HuH-7 (cell line): ENCODE results near the gene ANKRD39.
"Not testable (repeated sequence)": the region's sequence is repeated elsewhere in the genome, so short reads cannot be mapped to it uniquely, and the experiment has no call there.

Source experiments
- DNase-seq: peaks from one replicate; pipeline ENCODE4 v3.0.0; 2011; ENCODE audit warnings: low spot score

The ANKRD39 gene, protein sequence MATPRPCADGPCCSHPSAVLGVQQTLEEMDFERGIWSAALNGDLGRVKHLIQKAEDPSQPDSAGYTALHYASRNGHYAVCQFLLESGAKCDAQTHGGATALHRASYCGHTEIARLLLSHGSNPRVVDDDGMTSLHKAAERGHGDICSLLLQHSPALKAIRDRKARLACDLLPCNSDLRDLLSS

DNA sequence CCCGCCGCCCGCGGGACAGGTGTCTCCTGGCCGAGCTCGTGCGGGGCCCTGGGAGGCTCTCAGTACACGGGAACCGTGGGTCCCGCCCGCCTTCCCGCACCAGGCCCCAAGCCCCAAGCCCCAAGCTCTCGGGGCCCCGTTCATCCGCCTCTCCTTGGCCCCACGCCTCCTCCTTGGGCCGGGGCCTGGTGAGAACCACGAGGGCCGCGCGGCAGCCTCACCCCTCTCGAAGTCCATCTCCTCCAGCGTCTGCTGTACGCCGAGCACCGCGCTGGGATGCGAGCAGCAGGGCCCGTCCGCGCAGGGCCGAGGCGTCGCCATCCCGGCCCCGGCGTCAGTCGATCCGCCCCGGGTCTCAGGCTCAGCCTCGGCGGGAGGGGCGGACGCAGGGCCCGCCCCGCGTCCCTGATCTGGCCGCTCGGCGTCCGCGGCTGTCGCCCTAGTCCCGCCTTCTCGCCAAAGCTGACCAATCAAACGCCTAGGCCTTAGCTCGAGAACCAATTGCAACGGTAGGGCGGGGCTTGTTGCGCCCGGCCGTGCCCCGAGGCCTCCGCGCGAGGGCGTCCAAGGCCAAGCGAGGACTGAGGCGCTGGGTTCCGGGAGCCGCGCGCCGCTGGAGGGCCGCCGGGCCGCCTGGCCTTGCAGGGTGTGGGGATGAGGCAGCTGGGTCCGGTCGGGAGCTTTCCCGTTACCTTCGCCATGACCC is at the start of gene ANKRD39:
TSS of gene ANKRD39 (minus strand) at position 350 of the 706 bp plus-strand sequence. CDS start at position 321, 29 bp downstream.
- peak; percentile 99 for DNase-seq

DNA sequence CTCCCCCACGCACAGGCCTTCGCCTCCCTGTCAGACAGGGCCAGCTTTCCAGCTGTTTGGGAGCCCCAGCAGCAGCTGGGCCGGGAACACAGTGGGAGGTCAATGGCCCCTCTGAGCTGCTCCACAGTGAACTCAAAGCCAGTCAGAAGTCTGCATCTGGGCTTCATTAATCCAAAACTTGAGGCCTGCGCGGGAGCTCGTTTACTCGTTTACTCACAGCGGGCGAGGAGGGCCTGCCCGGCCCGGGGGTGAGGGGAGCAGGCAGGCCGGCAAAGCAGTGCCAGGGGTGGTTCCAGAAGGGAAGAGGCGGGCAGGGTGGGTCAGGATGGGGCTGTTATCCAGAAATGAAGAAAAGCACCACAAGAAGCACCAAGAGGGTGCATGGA is 48.9 kb upstream of the ANKRD39 start:
- DNase-seq, result no peak

DNA sequence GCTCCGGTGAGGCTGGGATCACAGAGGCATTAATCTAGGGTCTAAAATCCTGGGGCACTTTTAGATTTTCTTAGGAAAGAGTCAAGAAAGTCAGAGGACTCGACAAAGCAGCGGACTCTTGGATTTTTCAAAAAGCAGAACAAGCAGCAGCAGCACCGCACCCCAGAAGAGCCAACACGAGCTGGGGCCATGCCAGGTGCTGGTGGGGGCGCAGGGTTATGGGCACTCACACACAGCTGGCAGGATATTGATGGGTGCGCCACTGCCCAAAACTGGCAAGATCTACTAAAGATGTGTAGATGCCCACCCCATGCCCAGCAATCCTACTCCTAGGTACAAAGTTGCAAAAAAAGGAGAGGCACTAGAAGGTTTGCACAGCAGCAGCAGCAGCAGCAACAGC is 46.0 kb upstream of the ANKRD39 start:
- DNase-seq, result no peak

DNA sequence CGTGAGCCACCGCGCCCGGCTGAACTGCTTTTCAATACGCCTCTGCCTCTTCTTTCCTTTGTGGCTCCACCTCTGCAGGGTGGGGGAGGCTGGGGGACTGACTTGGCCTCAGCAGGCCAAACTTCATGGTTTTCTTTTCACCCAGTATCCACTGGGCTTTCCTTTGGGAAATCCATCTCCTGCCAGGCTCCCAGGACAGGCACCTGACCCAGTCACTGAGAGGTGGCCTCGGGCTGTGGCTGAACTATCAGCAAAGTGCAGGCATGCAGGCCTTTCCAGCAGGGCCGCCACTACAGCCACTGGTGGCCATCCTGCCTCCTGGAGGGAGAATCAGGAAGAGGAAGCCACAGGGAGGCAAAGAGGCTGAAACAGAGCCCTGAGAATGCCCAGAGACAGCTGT is 45.5 kb upstream of the ANKRD39 start:
- peak; percentile 49 for DNase-seq

DNA sequence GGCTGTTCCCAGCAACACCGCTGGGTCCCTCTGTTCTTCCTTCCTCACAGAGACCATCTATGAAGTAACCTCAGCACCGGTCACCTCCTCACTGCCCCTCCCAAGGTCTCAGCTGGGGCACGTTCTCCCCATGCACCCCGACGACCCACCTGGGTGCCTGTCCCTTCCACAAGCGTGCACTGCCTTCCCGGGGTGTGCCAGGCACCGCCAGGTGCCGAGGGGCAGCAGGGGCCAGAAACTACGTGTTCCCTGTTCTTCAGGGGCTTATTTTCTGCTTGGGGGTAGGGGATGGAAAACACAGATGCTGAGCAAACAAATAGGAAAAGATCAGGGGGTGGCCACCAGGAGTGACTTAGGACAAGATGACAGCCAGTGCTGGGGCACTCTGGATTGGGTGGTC is 42.4 kb upstream of the ANKRD39 start:
- no peak for DNase-seq

DNA sequence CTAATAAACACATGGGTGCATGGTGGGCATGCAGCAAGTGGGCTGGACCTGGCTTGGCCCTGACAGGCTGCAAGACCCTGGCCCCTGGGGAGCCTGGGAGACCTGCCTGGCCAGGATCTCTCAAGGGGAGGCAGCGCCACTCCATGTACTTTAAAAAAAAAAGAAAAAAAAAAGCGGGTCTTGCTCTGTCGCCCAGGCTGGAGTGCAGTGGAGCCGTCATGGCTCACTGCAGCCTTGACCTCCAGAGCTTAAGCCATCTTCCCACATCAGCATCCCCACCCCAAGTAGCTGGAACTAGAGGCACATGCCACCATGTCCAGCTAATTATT is 41.6 kb upstream of the ANKRD39 start:
- no peak for DNase-seq

DNA sequence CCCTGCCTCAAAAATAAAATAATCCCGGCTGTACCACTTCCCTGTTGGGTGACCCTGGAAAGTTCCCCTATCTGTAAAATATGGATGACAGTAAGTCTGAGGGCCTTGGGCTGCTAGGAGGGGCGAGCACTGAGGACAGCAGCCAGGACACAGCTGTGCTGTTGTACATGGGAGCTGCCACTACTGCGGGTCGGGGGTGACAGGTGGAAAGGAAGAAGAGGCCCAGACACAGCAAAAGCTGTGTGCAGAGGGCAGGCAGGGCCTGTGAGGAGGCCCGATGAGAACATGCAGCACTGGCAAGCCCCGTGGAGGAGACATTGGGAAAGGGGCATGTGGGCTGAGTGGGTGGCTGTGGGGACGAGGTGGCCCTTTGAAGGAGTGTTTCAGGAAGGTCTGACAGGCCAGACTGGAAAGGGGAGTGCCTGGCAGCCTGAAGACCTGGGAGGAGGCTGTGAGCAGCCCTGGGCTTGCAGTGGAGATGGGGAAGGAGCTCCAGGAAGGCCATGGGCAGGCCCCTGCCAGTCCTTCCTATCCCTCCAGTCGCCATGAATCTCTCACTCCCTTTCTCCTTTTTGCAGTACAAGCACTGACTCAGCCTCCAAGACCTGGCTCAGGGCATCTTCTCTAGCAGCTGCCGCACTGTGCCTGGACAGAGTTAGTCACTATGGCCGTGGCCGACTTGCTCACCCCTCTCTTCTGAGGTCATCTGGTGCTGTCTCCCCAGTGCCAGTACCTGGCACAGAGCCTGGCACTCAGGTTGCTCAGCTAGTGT is 41.0 kb upstream of the ANKRD39 start:
- no peak for DNase-seq

DNA sequence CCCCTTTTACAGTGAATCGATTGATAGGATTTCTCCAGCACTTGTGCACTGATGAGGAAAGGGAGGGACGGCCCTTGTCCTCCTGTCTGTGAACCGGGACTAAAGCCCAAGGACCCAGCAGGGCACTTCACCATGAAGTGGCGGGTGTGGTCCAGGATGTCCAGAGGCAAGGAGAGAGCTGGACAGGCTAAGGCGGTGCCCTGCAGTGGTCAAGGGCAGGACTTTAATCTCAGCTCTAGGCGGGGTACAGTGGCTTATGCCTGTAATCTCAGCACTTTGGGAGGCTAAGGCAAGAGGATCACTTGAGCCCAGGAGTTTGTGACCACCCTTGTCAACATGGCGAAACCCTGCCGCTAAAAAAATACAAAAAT is 40.3 kb upstream of the ANKRD39 start:
- no peak for DNase-seq

DNA sequence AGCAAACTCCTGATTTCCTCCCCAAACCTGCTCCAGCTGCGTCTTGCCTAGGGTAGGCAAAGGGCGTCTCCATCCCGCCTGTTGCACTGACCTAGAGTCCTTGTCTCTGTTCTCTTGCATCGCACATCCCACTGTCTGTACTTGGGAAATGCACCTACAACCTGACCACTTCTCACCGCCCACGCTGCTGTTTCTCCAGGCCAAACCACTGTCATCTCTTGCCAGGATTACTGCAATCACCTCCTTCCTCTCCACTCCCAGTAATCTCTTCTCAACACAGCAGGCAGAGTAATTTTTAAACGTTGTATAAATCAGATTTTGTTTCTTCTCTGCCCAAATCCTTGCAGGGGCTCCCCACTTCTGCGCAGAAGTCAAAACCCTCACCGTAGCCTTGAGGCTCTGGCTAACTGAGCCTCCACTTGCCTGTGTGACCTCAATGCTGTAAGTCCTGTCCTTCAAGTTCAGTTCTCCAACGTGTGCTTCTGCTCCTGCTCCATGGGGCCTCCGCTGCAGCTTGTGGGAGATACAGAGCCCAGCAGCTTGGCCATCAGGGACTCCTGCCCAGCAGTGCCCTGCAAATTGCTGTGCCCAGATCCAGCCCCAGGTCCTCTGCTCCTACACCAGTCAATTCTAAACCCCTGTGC is 39.8 kb upstream of the ANKRD39 start:
- no peak for DNase-seq

DNA sequence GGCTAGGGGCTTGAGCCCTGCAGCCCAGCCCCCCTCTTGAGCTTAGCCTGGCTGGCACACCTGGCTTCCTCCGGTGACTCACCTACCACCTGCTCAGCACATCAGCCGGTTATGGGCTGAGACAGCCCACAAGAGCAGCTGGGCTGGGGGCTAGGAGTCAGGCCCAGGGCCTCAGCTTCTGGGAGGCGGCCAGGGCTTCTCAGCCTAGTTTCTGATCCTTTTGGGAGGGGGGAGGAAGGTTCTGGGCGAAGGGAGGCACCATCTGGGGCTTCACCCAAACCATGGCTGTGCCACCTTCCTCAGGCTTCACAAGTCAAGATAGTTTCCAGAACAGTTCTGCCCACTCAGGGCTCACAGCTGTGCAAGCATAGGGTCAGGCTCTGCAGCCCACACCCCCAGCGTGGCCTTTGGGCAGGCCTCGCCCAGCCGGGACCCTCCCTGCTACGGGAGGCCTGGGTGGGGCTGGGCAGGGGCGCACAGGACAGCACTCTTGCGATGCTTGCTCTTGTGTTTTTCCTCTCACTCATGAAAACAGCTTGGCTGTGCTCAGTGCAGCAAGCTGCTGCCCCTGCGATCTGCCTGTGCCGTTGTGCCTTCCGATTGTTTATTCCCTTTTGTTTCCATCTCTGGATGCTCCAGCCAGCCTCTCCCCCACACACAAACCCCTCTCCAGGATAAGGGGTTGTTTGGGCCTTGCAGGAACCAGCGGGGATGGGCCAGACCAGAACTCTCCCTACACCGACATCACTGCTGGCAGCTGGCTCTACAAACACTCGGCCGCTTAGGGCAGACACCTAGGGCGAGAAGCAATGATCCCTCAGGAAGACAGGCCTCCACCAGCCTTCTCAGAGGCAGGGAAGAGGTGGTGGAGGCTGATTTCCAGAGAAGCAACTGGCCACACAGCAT is 38.2 kb upstream of the ANKRD39 start:
- DNase-seq, result no peak

DNA sequence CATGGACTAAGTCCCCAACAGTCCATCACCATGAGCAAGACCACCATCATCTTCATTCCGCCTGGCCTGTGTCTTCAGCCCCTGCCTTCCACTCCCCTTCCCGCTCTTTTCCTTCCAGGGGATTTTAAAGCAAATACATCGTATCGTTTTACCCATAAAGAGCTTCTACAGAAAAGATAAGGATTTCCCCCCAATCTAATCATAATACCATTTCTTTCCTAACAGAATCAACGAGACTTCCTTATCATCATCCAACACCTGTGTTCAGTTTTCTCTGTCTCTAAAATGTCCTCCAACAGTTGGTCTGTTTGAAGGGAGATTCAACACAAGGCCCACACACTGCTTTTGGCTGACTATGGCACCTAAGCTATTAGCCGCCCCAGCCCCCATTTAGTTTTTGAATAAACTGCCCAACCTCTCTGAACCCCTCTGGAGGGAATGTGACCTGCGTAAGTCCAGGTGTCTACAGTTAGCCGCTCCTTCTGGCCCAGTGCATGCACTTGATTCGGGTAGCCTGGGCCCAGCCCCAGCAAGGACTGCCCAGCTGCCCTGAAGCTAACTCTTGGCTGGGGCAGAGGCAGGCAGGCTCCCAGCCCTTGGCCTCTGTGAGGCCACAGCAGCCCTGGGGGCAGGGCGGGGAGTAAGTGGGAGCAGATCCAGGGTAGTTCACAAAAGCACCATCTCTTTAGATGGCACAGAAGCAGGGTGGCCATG is 37.4 kb upstream of the ANKRD39 start:
- DNase-seq, result no peak

DNA sequence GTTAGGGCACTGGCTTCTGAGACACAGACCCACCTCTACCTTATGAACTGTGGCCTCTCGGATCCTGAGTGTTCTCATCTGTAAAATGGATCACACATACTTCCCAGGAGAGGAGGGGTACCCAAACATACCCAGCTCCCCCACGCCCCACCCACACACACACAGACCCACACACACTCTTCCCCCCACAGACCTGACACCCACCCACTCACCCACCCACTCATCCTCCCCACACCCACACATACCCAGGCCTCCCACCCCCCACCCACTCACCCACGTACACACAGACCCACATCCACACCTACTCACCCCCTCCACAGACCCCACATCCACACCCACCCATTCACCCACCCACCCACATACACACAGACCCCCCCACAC is 36.3 kb upstream of the ANKRD39 start:
- DNase-seq, result no peak

DNA sequence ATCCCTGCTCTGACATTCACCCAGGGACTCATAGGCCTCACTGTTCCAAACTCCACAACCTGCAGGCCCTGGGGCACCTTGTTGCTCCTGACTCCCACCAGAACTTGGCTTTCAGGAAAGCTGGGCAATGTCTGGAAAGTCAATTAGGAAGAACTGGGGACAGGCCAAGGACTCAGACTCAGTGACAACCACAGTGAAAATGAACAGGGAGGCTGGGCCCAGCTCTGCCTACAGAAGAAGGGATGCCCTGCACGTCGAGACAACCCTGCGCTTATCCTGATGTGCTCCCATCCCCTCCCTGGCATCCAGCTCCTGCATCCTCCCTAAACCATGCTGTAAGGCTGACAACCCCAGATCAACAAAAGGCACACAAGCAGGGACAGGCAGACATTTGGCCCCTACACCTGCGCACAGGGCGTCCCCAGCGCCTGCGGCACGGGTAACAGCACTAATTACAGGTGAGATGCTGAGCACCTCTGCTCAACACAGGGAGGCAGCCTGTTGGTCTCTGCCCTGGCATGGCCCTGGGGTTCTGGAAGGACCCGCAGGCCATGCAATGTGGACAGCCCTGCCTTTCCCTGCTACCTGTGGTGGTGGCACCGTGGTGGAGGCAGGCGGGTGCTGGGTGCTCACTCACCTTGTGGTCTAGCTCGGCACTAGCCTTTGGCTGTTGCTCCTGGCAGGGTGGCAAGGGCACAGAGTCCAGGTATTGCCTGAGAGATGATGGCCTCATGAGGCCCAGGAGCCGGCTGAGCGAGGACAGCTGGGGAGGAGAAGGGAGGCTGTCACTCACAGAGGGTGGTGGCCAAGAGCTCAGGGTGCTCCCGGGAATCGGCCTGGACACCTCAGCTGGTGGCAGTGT is 35.7 kb upstream of the ANKRD39 start:
- no peak for DNase-seq

DNA sequence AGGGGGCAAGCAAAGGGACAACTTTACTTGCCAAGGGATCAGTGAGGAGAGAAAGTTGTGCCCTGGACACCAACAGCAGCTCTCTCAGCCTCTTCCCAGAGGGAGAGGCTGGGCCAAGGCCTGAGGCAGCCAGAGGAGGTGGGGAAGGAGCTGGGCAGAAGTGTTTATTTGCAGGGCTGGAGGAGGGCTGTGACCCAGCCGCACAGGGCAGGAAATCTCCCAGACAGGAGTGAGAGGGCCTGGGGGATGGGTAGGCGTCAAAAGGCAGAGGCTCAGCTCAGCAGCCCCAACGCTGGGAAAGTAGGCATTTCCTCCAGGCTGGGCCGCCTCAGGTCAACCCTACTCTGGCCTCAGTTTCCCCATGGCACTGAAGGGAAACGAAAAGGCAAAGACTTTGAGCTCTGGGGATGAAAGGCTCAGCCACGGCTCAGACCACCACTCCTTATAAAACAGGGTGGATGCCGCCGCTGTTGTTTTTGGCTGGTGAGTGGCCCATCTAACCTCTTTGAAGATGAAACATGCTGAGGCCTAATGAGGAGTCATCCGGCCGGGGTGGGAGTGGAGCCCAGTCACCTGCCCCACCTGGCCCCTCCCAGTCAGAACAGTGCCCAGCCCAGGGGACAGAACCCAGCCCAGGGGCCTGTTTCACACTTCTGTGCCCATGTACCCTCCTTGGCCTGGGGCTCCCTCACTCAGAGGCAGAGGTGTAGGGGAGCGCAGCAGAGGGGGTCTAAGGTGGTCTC is 33.9 kb upstream of the ANKRD39 start:
- DNase-seq, result no peak

DNA sequence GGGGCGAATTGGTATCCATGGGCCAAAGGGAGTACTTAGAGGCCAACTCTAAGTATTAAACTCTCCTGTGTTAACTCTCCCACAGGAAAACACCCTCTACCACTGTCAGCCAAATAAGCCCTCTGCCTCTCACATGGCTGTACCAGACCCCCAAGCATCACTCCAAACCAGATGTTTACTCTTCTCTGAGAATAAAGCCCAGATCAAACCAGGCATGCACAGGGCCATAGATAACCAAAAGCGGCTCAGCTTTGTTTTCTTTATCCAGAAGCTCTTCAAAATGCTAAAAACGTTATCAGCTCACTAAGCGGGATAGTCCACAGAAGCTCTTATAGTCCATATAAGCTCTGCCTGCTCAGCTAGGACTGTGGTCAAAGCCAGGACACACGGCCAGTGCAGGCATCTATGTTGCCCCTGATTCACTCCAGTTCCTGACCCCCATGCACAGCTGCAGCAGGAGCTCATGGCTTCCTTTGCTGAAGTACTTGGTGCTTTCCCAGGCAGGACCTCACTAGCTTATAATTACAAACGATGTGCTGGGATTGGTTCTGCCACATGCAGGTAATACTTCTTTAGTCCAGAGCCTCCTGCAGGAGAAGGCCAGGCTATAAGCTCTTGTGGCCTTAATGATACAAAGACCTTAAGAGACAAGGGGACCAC is 33.0 kb upstream of the ANKRD39 start:
- DNase-seq, result no peak

DNA sequence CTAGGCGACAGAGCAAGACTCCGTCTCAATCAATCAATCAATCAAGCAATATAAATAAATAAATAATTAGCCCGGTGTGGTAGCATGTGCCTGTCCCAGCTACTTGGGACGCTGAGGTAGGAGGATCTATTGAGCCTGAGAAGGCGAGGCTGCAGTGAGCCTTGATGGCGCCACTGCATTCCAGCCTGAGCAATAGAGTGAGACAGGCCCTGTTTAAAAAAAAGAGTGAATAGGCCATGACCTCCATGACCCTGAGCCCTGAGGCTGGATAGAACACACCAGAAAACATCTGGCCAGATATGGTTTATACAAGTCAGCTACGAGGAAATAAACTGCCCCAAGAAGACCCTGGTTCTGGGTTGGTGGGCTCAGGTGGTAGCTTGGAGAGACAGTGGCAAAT is 32.4 kb upstream of the ANKRD39 start:
- no peak for DNase-seq

DNA sequence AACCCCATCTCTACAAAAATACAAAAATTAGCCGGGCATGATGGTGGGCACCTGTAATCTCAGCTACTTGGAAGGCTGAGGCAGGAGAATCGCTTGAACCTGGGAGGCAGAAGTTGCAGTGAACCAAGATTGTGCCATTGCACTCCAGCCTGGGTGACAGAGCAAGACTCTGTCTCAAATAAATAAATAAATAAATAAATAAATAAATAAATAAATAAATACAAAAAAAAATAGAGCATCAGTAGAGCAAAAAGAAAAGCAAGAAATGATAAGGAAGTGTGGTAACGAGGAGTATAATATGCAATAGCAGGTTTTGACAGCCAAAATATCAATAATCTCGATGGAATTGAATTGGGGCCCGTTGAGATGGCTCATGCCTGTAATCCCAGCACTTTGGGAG is 31.7 kb upstream of the ANKRD39 start:
- DNase-seq, result not testable (repeated sequence)

DNA sequence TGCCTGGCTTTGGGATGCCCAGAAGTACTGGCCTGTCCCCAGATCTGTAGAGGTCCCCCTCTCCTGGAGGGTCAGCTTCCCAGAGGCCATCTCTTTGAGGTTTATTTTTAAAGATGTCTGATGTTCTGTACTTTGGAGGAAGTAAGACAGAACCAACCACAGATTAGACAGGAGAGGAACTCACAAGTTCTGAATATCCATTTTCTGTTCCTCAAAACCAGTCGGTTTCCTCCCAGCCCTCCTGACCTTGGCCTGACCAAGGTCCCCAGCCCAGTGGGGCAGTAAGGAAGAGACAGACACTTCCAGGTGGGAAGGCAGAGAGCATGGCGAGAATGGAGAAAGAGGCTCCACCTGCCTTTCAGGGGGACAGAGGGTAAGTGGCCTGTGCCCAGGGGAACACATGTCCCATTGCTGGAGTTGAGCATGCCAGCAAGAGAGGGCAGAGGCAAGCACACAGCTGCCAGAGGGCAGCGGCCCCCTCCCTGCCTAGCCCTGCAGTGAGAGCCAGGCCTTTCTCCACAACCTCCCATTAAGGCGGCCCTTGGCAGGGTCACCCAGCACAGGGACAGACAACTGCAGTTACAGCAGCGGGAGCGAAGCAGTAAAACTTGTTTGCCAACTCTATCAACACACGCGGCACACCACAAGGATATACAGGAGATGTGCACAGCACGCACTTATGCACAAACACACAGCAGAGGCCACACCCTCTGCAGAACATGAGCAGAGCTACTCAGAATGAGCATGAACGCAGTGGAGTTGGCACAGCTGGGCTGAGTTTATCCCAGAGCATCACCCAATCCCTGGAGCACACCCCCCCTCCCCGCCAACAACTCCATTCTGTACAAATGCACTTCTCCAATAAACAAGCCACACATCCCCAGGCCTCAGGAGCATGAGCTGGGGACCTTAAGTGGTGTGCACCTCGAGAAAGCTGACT is 30.5 kb upstream of the ANKRD39 start:
- no peak for DNase-seq
